ENCODE measurements around the gene DUSP11. TPM values are rescaled to one million over a fixed set of nuclear protein-coding genes. Genes with fewer than 3 reads are reported as not detected.
"Not testable (repeated sequence)": the region's sequence is repeated elsewhere in the genome, so short reads cannot be mapped to it uniquely, and the experiment has no call there.

DUSP11 gene
- total RNA-seq, 5 donors from 2014 or later (not counting 1 experiment from before 2014, with no cell fraction given) = 36.7 to 44.0 (median 38.4) TPM

DNA sequence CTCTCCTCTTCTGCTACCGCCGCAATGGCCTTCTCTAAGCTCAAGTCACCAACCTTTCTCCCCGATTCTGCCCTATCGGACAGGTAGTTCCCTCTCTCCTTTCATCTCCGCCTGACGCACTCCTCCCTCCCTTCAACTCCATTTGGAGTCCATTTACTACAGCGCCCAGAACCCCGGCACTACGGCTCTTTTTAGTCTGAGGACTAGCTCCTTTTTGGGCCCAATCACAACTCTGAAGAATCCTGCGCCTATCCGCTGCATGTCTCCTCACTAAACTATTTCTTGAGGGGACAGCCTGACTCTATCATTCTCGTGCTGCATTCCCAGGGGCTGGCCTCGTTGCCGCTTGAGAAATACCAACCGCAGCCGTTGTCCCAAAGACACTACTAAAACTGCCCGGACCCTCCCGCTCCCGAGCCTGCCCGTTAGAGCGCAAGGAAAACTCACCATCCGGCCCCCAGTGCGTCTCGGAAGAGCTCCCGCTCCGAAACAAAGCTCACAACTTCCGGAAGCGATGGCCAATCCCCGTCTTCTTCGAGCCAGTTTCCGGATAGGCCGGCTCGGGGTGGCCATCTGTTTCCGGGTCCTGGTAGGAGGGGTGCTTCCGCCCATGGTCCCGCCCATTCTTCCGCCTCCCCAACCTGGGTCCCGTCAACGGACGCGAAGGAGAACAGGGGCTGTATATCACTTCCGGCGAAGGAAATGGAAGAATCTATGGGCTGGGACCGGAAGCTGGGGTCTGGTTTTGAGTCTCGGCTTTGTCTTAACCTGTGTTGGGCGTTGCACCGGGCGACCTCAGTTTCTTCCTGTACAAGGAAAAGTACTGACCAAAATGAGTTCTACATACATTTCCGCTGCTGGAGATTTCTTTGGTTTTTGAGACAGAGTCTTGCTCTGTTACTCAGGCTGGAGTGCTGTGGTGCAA, 42.8 kb downstream of the DUSP11 start, which contains the start of gene TPRKB:
Gene TPRKB, minus strand, starts transcription at position 491 of the 925 bp plus-strand sequence. CDS start 2,776 bp downstream, outside the sequence.
- under 1% methylated on average over 36 of the region's 49 CpGs for WGBS (ENCODE audit: insufficient coverage)

GRCh38 chr2:73736378-73736777, 43.5 kb downstream of the DUSP11 start:
- ChIA-PET CTCF (interaction anchor here in 1 of 2 donors (0.9 to 1.5 kb wide), 2 partner anchors 384 to 442 kb away, joined by 3 to 5 read pairs; partner anchors contain the start of gene MOB1A), POLR2A (interaction anchor here in 1 of 2 donors (0.8 kb wide), 1 partner anchor 12 kb away, joined by 11 read pairs; no protein-coding TSS in a partner anchor)
- no peaks in the 10 kb centered on the region for H3K27me3 Mint-ChIP-seq
- Histone ChIP-seq H3K9me3 (no peaks in the 10 kb centered on the region), H3K36me3 (ENCODE audit: control insufficient read depth in 2 of 2, extremely low read depth in 1 of 2, insufficient read depth in 1 of 2, low read length in 1 of 2) (peaks cover 0 to 23% of the 10 kb centered on the region in 2 donors), H3K27me3 (replicated peaks in 1 of 2; ENCODE audit: control insufficient read depth in 2 of 2, extremely low read depth in 1 of 2, insufficient read depth in 2 of 2, low read length in 1 of 2) (no peaks in the 10 kb centered on the region), H3K4me1 (ENCODE audit: control insufficient read depth in 1 of 2, extremely low read depth in 1 of 2, insufficient read depth in 2 of 2, low read length in 2 of 2) (peaks cover 9 to 18% of the 10 kb centered on the region in 2 experiments), H3K27ac (ENCODE audit: low read length) (peak overlapping the region; percentile 73), H3K4me3 (ENCODE audit: control insufficient read depth in 1 of 2, extremely low read depth in 1 of 2, low read length in 1 of 2) (peak overlapping the region; percentile 81 to 85)
- peak overlapping the region; percentile 96 to 97 (median 96) for H3K4me3 Mint-ChIP-seq
- peaks cover 10 to 24% (median 22%) of the 10 kb centered on the region in 3 donors for H3K4me1 Mint-ChIP-seq
- peak overlapping the region; percentile 83 to 88 for H3K27ac Mint-ChIP-seq
- H3K9me3 Mint-ChIP-seq = peaks cover 0 to 2% (median 0%) of the 10 kb centered on the region in 3 donors
- no peak for ATAC-seq (replicated peaks in 1 of 4)
- no peak for DNase-seq
- 17% methylated on average over 7 of the region's 8 CpGs for WGBS (ENCODE audit: insufficient coverage)
- peaks cover 25% of the 10 kb centered on the region for H3K36me3 Mint-ChIP-seq

More for the DNA sequence above, 42.8 kb downstream of the DUSP11 start, which contains the start of gene TPRKB:
- Histone ChIP-seq H3K27ac (ENCODE audit: low read length) (peak within 1 kb of the TSS; percentile 73), H3K27me3 (replicated peaks in 1 of 2; ENCODE audit: control insufficient read depth in 2 of 2, extremely low read depth in 1 of 2, insufficient read depth in 2 of 2, low read length in 1 of 2) (no peaks in the 10 kb centered on the region), H3K4me3 (ENCODE audit: control insufficient read depth in 1 of 2, extremely low read depth in 1 of 2, low read length in 1 of 2) (peak within 1 kb of the TSS; percentile 81 to 85), H3K36me3 (ENCODE audit: control insufficient read depth in 2 of 2, extremely low read depth in 1 of 2, insufficient read depth in 1 of 2, low read length in 1 of 2) (peaks cover 0 to 20% of the 10 kb centered on the region in 2 donors), H3K9me3 (no peaks in the 10 kb centered on the region), H3K4me1 (ENCODE audit: control insufficient read depth in 1 of 2, extremely low read depth in 1 of 2, insufficient read depth in 2 of 2, low read length in 2 of 2) (peaks cover 9 to 18% of the 10 kb centered on the region in 2 experiments)
- Mint-ChIP-seq H3K36me3 (peaks cover 25% of the 10 kb centered on the region), H3K27me3 (no peaks in the 10 kb centered on the region), H3K27ac (peak within 1 kb of the TSS; percentile 83 to 88), H3K4me3 (peak within 1 kb of the TSS; percentile 96 to 97 (median 96)), H3K9me3 (peaks cover 0 to 2% (median 0%) of the 10 kb centered on the region in 3 donors), H3K4me1 (peaks cover 10 to 24% (median 22%) of the 10 kb centered on the region in 3 donors)
- CTCF ChIA-PET = interaction anchor here (0.6 to 1.5 kb wide), 7 partner anchors 44 to 504 kb away, joined by 3 to 6 read pairs (median 4); partner anchors contain the start of genes MOB1A (in 1 of the 2), PRADC1 (in 1 of the 2) and STAMBP (in 1 of the 2)
- DNase-seq = peak; percentile 84 to 96 (median 91)
- POLR2A ChIA-PET = interaction anchor here (0.8 to 1.2 kb wide), 3 partner anchors 11 to 719 kb away, joined by 3 to 11 read pairs (median 3); no protein-coding TSS in a partner anchor
- ATAC-seq (replicated peaks in 1 of 4) = peak; percentile 93 to 98 (median 97)

- peaks cover 5 to 41% of the 10 kb centered on the region in 2 donors for H3K36me3 ChIP-seq (ENCODE audit: control insufficient read depth in 2 of 2, extremely low read depth in 1 of 2, insufficient read depth in 1 of 2, low read length in 1 of 2)
- no peak for DNase-seq
- H3K9me3 ChIP-seq = no peaks in the 10 kb centered on the region
- no peaks in the 10 kb centered on the region for H3K27me3 ChIP-seq (replicated peaks in 1 of 2; ENCODE audit: control insufficient read depth in 2 of 2, extremely low read depth in 1 of 2, insufficient read depth in 2 of 2, low read length in 1 of 2)
- WGBS (ENCODE audit: insufficient coverage) = 95% methylated on average over 4 of the region's 4 CpGs
- Mint-ChIP-seq H3K9me3 (no peaks in the 10 kb centered on the region), H3K36me3 (peaks cover 41% of the 10 kb centered on the region), H3K4me3 (no peak overlapping the region), H3K27ac (no peak overlapping the region), H3K4me1 (peaks cover 0 to 5% (median 4%) of the 10 kb centered on the region in 3 donors), H3K27me3 (no peaks in the 10 kb centered on the region)
- peaks cover 0 to under 1% of the 10 kb centered on the region in 2 experiments for H3K4me1 ChIP-seq (ENCODE audit: control insufficient read depth in 1 of 2, extremely low read depth in 1 of 2, insufficient read depth in 2 of 2, low read length in 2 of 2)
- CTCF ChIA-PET = no interaction called here
- H3K4me3 ChIP-seq (ENCODE audit: control insufficient read depth in 1 of 2, extremely low read depth in 1 of 2, low read length in 1 of 2) = no peak overlapping the region
- no peak overlapping the region for H3K27ac ChIP-seq (ENCODE audit: low read length)
- POLR2A ChIA-PET = no interaction called here
- ATAC-seq (replicated peaks in 1 of 4) = no peak
Observed at GRCh38 chr2:73730810-73731209, 49.1 kb downstream of the DUSP11 start.

GRCh38 chr2:73728711-73729110, 51.2 kb downstream of the DUSP11 start:
- DNase-seq = no peak
- Histone ChIP-seq H3K36me3 (ENCODE audit: control insufficient read depth in 2 of 2, extremely low read depth in 1 of 2, insufficient read depth in 1 of 2, low read length in 1 of 2) (peaks cover 5 to 38% of the 10 kb centered on the region in 2 donors), H3K4me3 (ENCODE audit: control insufficient read depth in 1 of 2, extremely low read depth in 1 of 2, low read length in 1 of 2) (no peak overlapping the region), H3K27ac (ENCODE audit: low read length) (no peak overlapping the region), H3K4me1 (ENCODE audit: control insufficient read depth in 1 of 2, extremely low read depth in 1 of 2, insufficient read depth in 2 of 2, low read length in 2 of 2) (no peaks in the 10 kb centered on the region), H3K27me3 (replicated peaks in 1 of 2; ENCODE audit: control insufficient read depth in 2 of 2, extremely low read depth in 1 of 2, insufficient read depth in 2 of 2, low read length in 1 of 2) (no peaks in the 10 kb centered on the region), H3K9me3 (no peaks in the 10 kb centered on the region)
- Mint-ChIP-seq H3K4me3 (no peak overlapping the region), H3K27me3 (no peaks in the 10 kb centered on the region), H3K27ac (no peak overlapping the region), H3K36me3 (peaks cover 35% of the 10 kb centered on the region), H3K4me1 (peaks cover 0 to 2% (median 2%) of the 10 kb centered on the region in 3 donors), H3K9me3 (no peaks in the 10 kb centered on the region)
- POLR2A ChIA-PET = no interaction called here
- CTCF ChIA-PET = no interaction called here
- no CpG with 5 or more reads among the region's 4 CpGs for whole genome bisulfite sequencing (ENCODE audit: insufficient coverage)
- ATAC-seq (replicated peaks in 1 of 4) = no peak

DNA sequence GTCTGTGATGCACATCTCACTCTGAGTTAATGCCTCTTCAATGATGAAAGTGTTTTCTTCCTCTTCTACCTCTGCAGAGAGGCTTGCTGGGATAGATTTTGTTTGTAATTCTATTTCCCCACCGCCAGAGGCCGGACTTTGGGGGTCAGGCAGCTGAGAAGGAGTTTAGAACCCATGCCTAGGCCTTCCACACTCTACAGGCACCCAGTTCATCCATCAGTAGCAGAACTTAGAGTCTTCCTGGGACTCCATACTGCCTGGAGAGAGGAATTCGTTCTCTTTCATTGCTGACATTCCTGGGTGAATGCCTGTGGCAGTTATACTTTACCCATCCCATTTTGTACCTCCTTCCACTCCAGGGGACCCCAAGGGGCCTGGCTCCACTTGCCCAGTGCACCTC, 51.9 kb downstream of the DUSP11 start:
- no peak for DNase-seq
- ATAC-seq (replicated peaks in 1 of 4) = no peak
- peaks cover 31% of the 10 kb centered on the region for H3K36me3 Mint-ChIP-seq
- no peaks in the 10 kb centered on the region for H3K4me1 Mint-ChIP-seq
- Histone ChIP-seq H3K27me3 (replicated peaks in 1 of 2; ENCODE audit: control insufficient read depth in 2 of 2, extremely low read depth in 1 of 2, insufficient read depth in 2 of 2, low read length in 1 of 2) (no peaks in the 10 kb centered on the region), H3K27ac (ENCODE audit: low read length) (no peak overlapping the region), H3K4me3 (ENCODE audit: control insufficient read depth in 1 of 2, extremely low read depth in 1 of 2, low read length in 1 of 2) (no peak overlapping the region), H3K9me3 (no peaks in the 10 kb centered on the region), H3K4me1 (ENCODE audit: control insufficient read depth in 1 of 2, extremely low read depth in 1 of 2, insufficient read depth in 2 of 2, low read length in 2 of 2) (no peaks in the 10 kb centered on the region), H3K36me3 (ENCODE audit: control insufficient read depth in 2 of 2, extremely low read depth in 1 of 2, insufficient read depth in 1 of 2, low read length in 1 of 2) (peaks cover 5 to 33% of the 10 kb centered on the region in 2 donors)
- H3K4me3 Mint-ChIP-seq = no peak overlapping the region
- H3K27me3 Mint-ChIP-seq = no peaks in the 10 kb centered on the region
- H3K9me3 Mint-ChIP-seq = no peaks in the 10 kb centered on the region
- no CpG with 5 or more reads among the region's 3 CpGs for WGBS (ENCODE audit: insufficient coverage)
- peak overlapping the region in 1 of 2 donors; percentile 23 for H3K27ac Mint-ChIP-seq
- ChIA-PET CTCF (no interaction called here), POLR2A (no interaction called here)

- H3K4me1 Mint-ChIP-seq; ATAC-seq (replicated peaks in 1 of 4); DNase-seq; H3K9me3 ChIP-seq; H3K4me1 ChIP-seq (ENCODE audit: control insufficient read depth in 1 of 2, extremely low read depth in 1 of 2, insufficient read depth in 2 of 2, low read length in 2 of 2); CTCF ChIA-PET; H3K27me3 Mint-ChIP-seq; H3K27me3 ChIP-seq (replicated peaks in 1 of 2; ENCODE audit: control insufficient read depth in 2 of 2, extremely low read depth in 1 of 2, insufficient read depth in 2 of 2, low read length in 1 of 2); H3K27ac ChIP-seq (ENCODE audit: low read length); POLR2A ChIA-PET; H3K27ac Mint-ChIP-seq; H3K4me3 Mint-ChIP-seq; H3K4me3 ChIP-seq (ENCODE audit: control insufficient read depth in 1 of 2, extremely low read depth in 1 of 2, low read length in 1 of 2); H3K9me3 Mint-ChIP-seq: not testable (repeated sequence)
- peaks cover 5 to 21% of the 10 kb centered on the region in 2 donors for H3K36me3 ChIP-seq (ENCODE audit: control insufficient read depth in 2 of 2, extremely low read depth in 1 of 2, insufficient read depth in 1 of 2, low read length in 1 of 2)
- no CpG with 5 or more reads among the region's 1 CpG for WGBS (ENCODE audit: insufficient coverage)
- H3K36me3 Mint-ChIP-seq = peaks cover 23% of the 10 kb centered on the region
Observed at GRCh38 chr2:73726657-73727056, 53.2 kb downstream of the DUSP11 start.
